A549 (cell line): ENCODE data around the gene SPDYE4.

ENCODE experiments used
- CHD2 ChIP-seq: fragments of 150-350 bp; IDR thresholded peaks from 2 replicates; pipeline ENCODE4 v1.6.1; 2014; ENCODE audit warnings: low read length; ENCODE audit not compliant: partially characterized antibody
- CTCF ChIP-seq: fragments of >200 bp; sonication (Bioruptor Twin); formaldehyde crosslinking; IDR thresholded peaks from 3 replicates; pipeline ENCODE4 v1.5.1; 2016
- HES2 ChIP-seq: fragments of >200 bp; sonication (Bioruptor Twin); formaldehyde crosslinking; IDR thresholded peaks from 2 replicates; pipeline ENCODE4 v1.6.1; 2016
- MAX ChIP-seq: IDR thresholded peaks from 2 replicates; pipeline ENCODE4 v1.6.1; 2012
- POLR2A ChIP-seq: IDR thresholded peaks from 2 replicates; pipeline ENCODE4 v1.6.1; 2012; ENCODE audit warnings: mild to moderate bottlenecking, low read length
- POLR2AphosphoS2 ChIP-seq: conservative IDR thresholded peaks from 2 replicates; pipeline ENCODE4 v1.6.1; 2012; ENCODE audit warnings: low read length, improper control_type of control experiment, inconsistent platforms
- TFCP2L1 ChIP-seq: fragments of 250-450 bp; sonication (Bioruptor Pico); IDR thresholded peaks from 2 replicates; pipeline ENCODE4 v1.5.0; 2021; ENCODE audit warnings: mild to moderate bottlenecking
- ZFP36 ChIP-seq: fragments of 450-650 bp; IDR thresholded peaks from 2 replicates; pipeline ENCODE4 v1.6.1; 2014; ENCODE audit warnings: borderline replicate concordance; ENCODE audit not compliant: partially characterized antibody
- ZSCAN20 ChIP-seq: fragments of 250-450 bp; sonication (Bioruptor Pico); IDR thresholded peaks from 2 replicates; pipeline ENCODE4 v1.8.0; 2022; ENCODE audit warnings: mild to moderate bottlenecking, moderate library complexity

GRCh38 chr17:8806926-8807550 is 48.7 kb upstream of the SPDYE4 start:
- TF ChIP-seq POLR2A (no peak), HES2 (no peak), CTCF (no peak), POLR2AphosphoS2 (no peak), CHD2 (no peak), ZFP36 (no peak), MAX (no peak), TFCP2L1 (CRISPR knock-in tag) (no peak), ZSCAN20 (no peak)
